Inflammatory macrophage treated with lipopolysaccharide for 4 hours (primary cell): ENCODE data around the gene NKTR.
"Not testable (repeated sequence)": the region's sequence is repeated elsewhere in the genome, so short reads cannot be mapped to it uniquely, and the experiment has no call there.

Source experiments
- DNase-seq: peaks from one replicate; pipeline ENCODE4 v3.0.0-alpha.2; 2020

Gene NKTR

DNA sequence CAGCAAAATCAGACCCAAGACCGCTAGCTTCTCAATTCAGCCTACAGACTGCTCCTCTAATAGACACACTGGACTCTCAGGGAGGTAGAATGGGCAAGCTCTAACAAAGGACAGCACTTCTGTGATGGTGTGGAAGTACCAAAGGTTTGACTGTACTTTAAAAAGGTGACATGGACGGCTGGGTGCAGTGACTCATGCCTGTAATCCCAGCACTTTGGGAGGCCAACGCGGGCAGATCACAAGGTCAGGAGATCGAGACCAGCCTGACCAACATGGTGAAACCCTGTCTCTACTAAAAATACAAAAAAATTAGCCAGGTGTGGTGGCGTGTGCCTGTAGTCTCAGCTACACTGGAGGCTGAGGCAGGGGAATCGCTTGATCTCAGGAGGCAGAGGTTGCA, 3.4 kb upstream of the NKTR start:
- DNase-seq, result not testable (repeated sequence)

- peak; percentile 57 for DNase-seq
Observed at GRCh38 chr3:42600958-42601675, 631 bp downstream of the NKTR start.

GRCh38 chr3:42601896-42602581, 1.6 kb downstream of the NKTR start:
- DNase-seq, result no peak

DNA sequence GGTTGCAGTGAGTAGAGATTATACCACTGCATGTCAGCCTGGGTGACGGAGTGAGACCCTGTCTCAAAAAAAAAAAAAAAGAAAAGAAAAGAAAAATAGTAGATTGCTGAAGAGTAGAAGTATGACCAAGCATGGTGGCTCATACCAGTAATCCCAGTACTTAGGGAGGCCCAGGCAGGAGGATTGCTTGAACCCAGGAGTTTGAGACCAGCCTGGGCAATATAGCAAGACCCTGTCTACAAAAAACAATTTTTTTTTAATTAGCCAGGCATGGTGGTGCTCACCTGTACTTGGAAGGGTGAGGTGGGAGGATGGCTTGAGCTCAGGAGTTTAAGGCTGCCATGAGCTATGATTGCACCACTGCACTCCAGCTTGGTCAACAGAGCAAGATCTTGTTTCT, 2.5 kb downstream of the NKTR start:
- DNase-seq, result no peak

- no peak for DNase-seq
Observed at GRCh38 chr3:42605546-42606173, 5.2 kb downstream of the NKTR start.

- DNase-seq, result no peak
Observed at GRCh38 chr3:42608581-42608980, 8.1 kb downstream of the NKTR start.

- no peak for DNase-seq
Observed at GRCh38 chr3:42610976-42611375, 10.5 kb downstream of the NKTR start.

DNA sequence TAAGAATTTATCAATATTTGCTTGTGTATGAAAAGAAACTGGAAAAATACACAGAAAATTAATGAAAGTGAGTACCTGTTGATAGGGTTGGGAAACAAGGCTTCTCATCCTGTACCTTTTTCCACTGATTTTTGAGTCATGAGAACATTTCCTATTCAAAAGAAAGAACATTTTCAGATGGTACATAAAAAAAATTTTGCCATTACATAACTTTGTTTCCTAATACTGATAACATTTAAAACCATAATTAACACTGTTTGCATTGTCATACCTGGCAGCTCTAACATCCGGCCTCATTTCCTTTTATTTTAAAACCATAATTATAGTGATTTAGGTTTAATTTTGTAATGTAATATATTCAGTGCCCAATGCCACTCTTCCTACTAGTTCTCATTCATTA, 11.7 kb downstream of the NKTR start:
- DNase-seq, result no peak

GRCh38 chr3:42612928-42613327, 12.4 kb downstream of the NKTR start:
- DNase-seq, result no peak

DNA sequence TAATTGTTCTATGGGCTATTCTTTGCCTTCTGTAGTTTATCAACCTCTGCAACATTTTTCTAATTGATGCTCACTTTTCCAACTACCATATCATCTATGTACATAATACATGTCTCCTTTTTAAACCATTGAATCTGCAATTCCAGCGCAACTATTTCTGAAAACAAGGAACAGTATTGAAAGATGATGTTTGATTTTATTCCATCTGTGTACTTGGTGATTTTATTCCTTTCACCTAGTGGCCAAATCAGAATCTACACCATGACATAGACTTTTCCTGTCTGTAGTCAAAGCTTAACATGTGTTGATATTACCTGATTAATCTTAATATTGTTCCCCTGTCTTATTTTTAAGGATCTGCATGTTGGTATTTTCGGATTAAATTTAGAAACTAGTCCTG, 13.0 kb downstream of the NKTR start:
- peak; percentile 23 for DNase-seq

DNA sequence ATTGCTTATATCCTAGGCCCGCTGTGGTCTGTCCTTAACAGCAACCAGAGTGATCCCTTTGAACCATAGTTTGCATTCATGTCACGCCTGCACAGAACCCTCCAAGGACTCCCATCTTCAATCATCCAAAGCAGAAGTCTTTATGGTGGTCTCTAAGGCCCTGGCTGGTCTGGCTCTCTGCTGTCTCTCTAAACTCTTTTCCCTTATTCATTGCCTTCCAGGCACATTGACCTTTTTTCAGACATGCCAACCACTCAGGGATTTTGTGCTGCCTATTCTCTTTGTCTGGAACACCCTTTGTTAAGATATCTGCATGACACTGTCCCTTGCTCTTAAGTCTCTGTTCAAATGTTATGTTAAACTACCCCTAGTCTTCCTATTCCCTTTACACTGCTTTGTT, 31.1 kb downstream of the NKTR start:
- DNase-seq, result no peak

DNA sequence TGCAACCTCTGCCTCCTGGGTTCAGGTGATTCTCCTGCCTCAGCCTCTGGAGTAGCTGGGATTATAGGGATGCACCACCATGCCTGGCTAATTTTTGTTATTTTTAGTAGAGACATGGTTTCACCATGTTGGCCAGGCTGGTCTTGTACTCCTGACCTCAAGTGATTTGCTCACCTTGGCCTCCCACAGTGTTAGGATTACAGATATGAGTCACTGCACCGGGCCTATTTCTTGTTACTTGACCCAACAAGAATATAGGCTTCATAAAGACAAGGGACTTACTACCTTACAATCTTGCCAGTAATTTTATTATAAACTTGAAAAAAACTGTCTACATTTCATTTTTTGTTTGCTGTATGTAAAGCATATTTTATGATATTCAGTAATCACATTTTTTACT, 31.7 kb downstream of the NKTR start:
- no peak for DNase-seq

DNA sequence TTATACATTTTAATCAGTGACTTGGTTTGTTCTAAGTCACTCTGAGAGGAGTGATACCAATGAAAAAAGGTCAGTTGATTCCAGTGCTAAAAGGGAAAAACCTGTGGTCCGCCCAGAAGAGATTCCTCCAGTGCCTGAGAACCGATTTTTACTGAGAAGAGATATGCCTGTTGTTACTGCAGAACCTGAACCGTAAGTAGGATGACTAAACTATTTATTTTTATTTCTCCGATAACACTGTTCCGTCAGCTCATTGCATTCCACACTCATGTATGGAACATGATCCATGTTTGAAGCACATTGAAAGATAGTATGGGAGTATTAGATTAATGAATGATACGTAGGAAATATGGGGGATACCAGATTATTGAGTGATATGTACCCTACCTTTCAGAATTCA, 33.1 kb downstream of the NKTR start:
- DNase-seq, result no peak

DNA sequence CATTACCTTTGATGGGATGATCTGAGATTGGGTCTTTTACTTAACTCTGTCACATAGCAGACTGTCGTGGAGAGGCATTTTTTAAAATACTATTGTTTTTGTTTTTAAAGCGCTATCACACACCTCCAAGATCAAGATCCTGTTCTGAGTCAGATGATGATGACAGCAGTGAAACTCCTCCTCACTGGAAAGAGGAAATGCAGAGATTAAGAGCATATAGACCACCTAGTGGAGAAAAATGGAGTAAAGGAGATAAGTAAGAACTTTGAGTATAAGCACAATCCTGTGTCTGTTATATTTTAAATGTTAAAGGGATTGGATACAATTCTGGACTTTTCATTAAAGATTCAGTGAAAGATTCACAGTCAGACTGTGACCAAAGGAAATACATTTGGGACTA, 34.6 kb downstream of the NKTR start:
- peak; percentile 79 for DNase-seq

DNA sequence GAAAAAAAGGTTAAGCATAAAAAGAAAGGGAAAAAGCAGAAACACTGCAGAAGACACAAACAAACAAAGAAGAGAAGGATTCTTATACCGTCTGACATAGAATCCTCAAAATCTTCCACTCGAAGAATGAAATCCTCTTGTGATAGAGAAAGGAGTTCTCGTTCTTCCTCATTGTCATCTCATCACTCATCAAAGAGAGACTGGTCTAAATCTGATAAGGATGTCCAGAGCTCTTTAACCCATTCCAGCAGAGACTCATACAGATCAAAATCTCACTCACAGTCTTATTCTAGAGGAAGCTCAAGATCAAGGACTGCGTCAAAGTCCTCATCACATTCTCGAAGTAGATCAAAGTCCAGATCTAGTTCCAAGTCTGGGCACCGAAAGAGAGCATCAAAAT, 36.5 kb downstream of the NKTR start:
- no peak for DNase-seq

DNA sequence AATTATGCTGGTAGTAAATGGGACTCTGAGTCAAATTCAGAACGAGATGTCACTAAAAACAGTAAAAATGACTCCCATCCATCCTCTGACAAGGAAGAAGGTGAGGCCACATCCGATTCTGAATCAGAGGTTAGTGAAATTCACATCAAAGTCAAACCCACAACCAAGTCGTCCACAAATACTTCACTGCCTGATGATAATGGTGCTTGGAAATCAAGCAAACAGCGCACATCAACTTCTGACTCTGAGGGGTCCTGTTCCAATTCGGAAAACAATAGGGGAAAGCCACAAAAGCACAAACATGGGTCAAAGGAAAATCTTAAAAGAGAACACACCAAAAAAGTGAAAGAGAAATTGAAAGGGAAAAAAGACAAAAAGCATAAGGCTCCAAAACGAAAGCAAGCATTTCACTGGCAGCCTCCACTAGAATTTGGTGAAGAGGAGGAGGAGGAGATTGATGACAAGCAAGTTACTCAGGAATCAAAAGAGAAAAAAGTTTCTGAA, 37.9 kb downstream of the NKTR start:
- peak; percentile 32 for DNase-seq

DNA sequence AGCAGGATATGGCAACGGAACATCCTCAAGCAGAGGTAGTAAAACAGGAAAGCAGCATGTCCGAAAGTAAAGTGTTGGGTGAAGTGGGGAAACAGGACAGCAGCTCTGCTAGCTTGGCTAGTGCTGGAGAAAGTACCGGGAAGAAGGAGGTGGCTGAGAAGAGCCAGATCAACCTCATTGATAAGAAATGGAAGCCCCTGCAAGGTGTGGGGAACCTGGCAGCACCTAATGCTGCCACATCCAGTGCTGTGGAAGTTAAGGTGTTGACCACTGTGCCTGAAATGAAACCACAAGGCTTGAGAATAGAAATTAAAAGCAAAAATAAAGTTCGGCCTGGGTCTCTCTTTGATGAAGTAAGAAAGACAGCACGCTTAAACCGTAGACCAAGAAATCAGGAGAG, 38.7 kb downstream of the NKTR start:
- DNase-seq, result no peak

DNA sequence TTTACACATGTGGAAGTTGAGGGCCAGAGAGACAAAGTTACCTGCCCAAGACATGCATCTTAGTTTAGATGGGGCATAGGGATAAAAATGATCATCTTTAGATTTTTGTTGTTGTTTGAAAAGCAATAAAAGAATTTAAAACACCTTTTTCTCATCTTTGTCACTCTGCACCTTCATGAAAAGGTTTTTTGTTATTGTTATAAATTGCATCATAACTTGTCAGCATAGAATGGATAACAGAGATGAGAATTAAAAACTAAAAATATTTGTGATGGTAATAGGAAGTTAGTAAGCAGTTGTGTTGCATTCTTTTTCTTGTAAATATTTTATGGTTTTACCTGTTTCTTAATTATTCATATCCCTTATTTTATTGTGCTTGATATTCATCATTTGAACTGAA, 39.6 kb downstream of the NKTR start:
- DNase-seq, result no peak

GRCh38 chr3:42640771-42641370, 40.4 kb downstream of the NKTR start:
- DNase-seq, result no peak

- no peak for DNase-seq
Observed at GRCh38 chr3:42647821-42648459, 47.5 kb downstream of the NKTR start.

- no peak for DNase-seq
Observed at GRCh38 chr3:42649006-42649405, 48.5 kb downstream of the NKTR start.

DNA sequence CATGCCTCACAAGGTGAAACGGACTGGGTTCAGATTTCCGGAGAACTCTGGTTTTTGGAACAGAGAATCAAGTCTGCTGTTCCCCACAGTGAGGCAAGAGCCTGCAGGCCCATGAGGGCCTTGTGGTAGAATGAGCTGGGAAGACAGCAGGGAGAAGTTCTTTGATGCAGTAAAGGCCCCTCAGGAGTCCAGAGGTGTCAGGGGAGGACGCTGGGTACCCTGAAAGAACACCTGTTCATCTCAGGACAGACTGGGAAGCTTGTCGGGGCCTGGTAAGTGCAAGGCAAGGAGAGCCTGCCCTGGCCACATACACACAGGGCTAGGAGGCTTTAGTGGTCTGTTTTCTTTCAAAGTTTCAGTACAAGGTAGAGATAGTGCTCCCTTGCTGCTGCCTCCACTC, 49.3 kb downstream of the NKTR start:
- DNase-seq, result no peak
